SK-N-MC (cell line): Measurements from ENCODE around the gene AK8.
"Not testable (repeated sequence)": the region's sequence is repeated elsewhere in the genome, so short reads cannot be mapped to it uniquely, and the experiment has no call there.

Source experiments
- DNase-seq: peaks from one replicate; pipeline ENCODE4 v3.0.0-alpha.2; 2011; ENCODE audit warnings: low read depth, low spot score
- H3K27ac ChIP-seq: fragments of 200-600 bp; sonication (generic); 2 replicates; pipeline ENCODE4 v1.5.1; 2016; ENCODE audit warnings: mixed run types
- H3K36me3 ChIP-seq: fragments of 200-600 bp; sonication (generic); 2 replicates; pipeline ENCODE4 v1.6.1; 2017; ENCODE audit warnings: antibody characterized with exemption, low read length, mixed read lengths; ENCODE audit not compliant: insufficient read depth
- H3K4me3 ChIP-seq: fragments of 200-600 bp; sonication (generic); 2 replicates; pipeline ENCODE4 v1.5.1; 2016
- H3K9ac ChIP-seq: fragments of 200-600 bp; sonication (generic); 2 replicates; pipeline ENCODE4 v1.8.0; 2017; ENCODE audit warnings: mixed run types, mixed read lengths; ENCODE audit not compliant: insufficient read length
- H3K9me3 ChIP-seq: fragments of 200-600 bp; sonication (generic); 2 replicates; pipeline ENCODE4 v1.6.1; 2017; ENCODE audit warnings: low read depth, mild to moderate bottlenecking, antibody characterized with exemption, low read length, moderate library complexity, mixed read lengths
- EZH2 ChIP-seq: fragments of 200-600 bp; sonication (generic); IDR thresholded peaks from one replicate; pipeline ENCODE4 v1.6.1; 2017; ENCODE audit warnings: antibody characterized with exemption
- FOXP2 ChIP-seq: optimal IDR thresholded peaks from 2 replicates; pipeline ENCODE3; 2011; ENCODE audit warnings: mild to moderate bottlenecking, moderate library complexity; ENCODE audit not compliant: insufficient read depth; ENCODE audit errors: extremely low read length, control extremely low read depth
- POLR2AphosphoS5 ChIP-seq: IDR thresholded peaks from 2 replicates; pipeline ENCODE4 v1.6.1; 2012; ENCODE audit warnings: mild to moderate bottlenecking, low read depth, low read length, borderline replicate concordance

Gene AK8

GRCh38 chr9:132729235-132729890, 148.7 kb downstream of the AK8 start:
- H3K9ac ChIP-seq = no peak overlapping the region
- H3K4me3 ChIP-seq = no peak overlapping the region
- TF ChIP-seq FOXP2 (no peak), EZH2 (no peak), POLR2AphosphoS5 (no peak)

GRCh38 chr9:132728497-132728896, 149.6 kb downstream of the AK8 start:
- no peak for DNase-seq
- TF ChIP-seq POLR2AphosphoS5 (no peak), EZH2 (no peak)
- Histone ChIP-seq H3K36me3 (no peaks in the 10 kb centered on the region), H3K9me3 (no peaks in the 10 kb centered on the region), H3K27ac (no peak overlapping the region), H3K4me3 (no peak overlapping the region), H3K9ac (no peak overlapping the region)

More at GRCh38 chr9:132729235-132729890, 148.7 kb downstream of the AK8 start:
- H3K9me3 ChIP-seq = no peaks in the 10 kb centered on the region
- no peak overlapping the region for H3K27ac ChIP-seq
- H3K36me3 ChIP-seq = no peaks in the 10 kb centered on the region
- no peak for DNase-seq

- no peak for DNase-seq
- TF ChIP-seq EZH2 (no peak), FOXP2 (no peak), POLR2AphosphoS5 (no peak)
- Histone ChIP-seq H3K9ac (no peak overlapping the region), H3K27ac (no peak overlapping the region), H3K36me3 (no peaks in the 10 kb centered on the region), H3K4me3 (no peak overlapping the region), H3K9me3 (no peaks in the 10 kb centered on the region)
These were observed 150.0 kb downstream of the AK8 start for GRCh38 chr9:132728071-132728470.

GRCh38 chr9:132726576-132727130, 151.4 kb downstream of the AK8 start:
- no peak overlapping the region for H3K4me3 ChIP-seq
- H3K9me3 ChIP-seq = no peaks in the 10 kb centered on the region
- H3K27ac ChIP-seq = no peak overlapping the region
- H3K9ac ChIP-seq = no peak overlapping the region
- DNase-seq = no peak
- no peaks in the 10 kb centered on the region for H3K36me3 ChIP-seq
- TF ChIP-seq EZH2 (no peak), FOXP2 (no peak), POLR2AphosphoS5 (no peak)

- TF ChIP-seq POLR2AphosphoS5 (no peak), FOXP2 (no peak), EZH2 (no peak)
- Histone ChIP-seq H3K9me3 (no peaks in the 10 kb centered on the region), H3K36me3 (no peaks in the 10 kb centered on the region), H3K27ac (no peak overlapping the region), H3K9ac (no peak overlapping the region), H3K4me3 (no peak overlapping the region)
- no peak for DNase-seq
These were observed 152.8 kb downstream of the AK8 start for GRCh38 chr9:132725306-132725705.

GRCh38 chr9:132723809-132724208, 154.3 kb downstream of the AK8 start:
- Histone ChIP-seq H3K27ac (no peak overlapping the region), H3K4me3 (no peak overlapping the region), H3K9me3 (no peaks in the 10 kb centered on the region), H3K9ac (no peak overlapping the region), H3K36me3 (no peaks in the 10 kb centered on the region)
- DNase-seq = no peak
- TF ChIP-seq EZH2 (no peak), POLR2AphosphoS5 (no peak), FOXP2 (no peak)

GRCh38 chr9:132722564-132723065, 155.5 kb downstream of the AK8 start:
- DNase-seq = no peak
- TF ChIP-seq FOXP2 = no peak
- no peak for TF ChIP-seq EZH2
- no peak for TF ChIP-seq POLR2AphosphoS5
- H3K4me3 ChIP-seq = no peak overlapping the region
- no peak overlapping the region for H3K27ac ChIP-seq
- H3K36me3 ChIP-seq = no peaks in the 10 kb centered on the region
- no peaks in the 10 kb centered on the region for H3K9me3 ChIP-seq
- no peak overlapping the region for H3K9ac ChIP-seq

GRCh38 chr9:132721661-132722060, 156.4 kb downstream of the AK8 start:
- Histone ChIP-seq H3K9me3 (no peaks in the 10 kb centered on the region), H3K27ac (no peak overlapping the region), H3K36me3 (no peaks in the 10 kb centered on the region), H3K9ac (no peak overlapping the region), H3K4me3 (no peak overlapping the region)
- TF ChIP-seq POLR2AphosphoS5 = no peak
- no peak for DNase-seq

- not testable (repeated sequence) for DNase-seq, H3K9ac ChIP-seq, H3K4me3 ChIP-seq, H3K9me3 ChIP-seq, H3K36me3 ChIP-seq, H3K27ac ChIP-seq
These were observed 159.6 kb downstream of the AK8 start for GRCh38 chr9:132718381-132718928.
